DMS53 treated with DMSO at 0.1 percent for 48 hours (cell line): ENCODE results near the gene GAREM1.
"Not testable (repeated sequence)": the region's sequence is repeated elsewhere in the genome, so short reads cannot be mapped to it uniquely, and the experiment has no call there.

Source experiments
- DNase-seq: peaks from one replicate; lab custom pipeline; 2025; ENCODE audit not compliant: unreplicated experiment; lab: John Stamatoyannopoulos, UW

GAREM1 gene

DNA sequence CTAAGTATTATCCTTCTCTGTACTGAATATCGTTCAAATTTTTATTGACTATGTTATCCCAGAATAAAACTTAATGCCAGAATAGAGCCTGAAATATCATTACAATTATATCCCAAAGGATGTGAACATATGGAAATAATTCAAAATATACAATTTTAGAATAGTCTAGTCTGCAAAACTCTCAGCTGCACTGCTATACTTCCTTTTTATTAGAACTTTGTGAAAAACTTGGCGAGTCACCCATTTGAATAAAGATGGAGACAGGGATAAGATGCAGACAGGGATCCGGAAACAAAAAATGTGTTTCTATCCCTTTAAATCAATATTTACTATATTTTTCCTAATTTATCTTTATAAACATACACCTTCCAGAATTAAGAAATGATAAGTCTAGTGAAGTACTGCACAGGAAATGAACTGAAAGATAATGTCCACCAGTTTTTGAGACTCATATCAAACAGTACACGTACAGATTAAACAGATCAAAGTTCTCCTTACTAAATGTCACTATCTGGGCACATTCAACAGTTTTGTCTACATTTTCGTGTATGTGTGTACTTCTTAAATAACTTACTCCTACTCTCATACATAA, 173.0 kb downstream of the GAREM1 start:
- DNase-seq: no peak

DNA sequence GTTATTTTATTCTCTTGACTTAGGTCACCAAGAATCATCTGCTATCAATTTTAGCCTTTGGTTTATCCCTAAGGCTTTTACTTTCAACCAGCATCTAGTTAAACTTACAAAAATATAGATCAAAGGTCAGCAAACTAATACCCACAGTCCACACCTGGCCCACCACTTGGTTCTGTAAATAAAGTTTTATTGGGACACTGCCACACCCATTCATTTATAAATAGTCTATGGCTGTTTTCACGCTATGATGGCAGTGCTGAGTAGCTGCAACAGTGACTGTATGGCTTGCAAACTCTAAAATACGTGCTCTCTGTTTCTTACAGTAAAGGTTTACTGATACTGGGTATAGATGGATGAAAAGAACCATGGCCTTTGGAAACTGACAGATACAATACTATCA, 173.8 kb downstream of the GAREM1 start:
- DNase-seq: no peak

DNA sequence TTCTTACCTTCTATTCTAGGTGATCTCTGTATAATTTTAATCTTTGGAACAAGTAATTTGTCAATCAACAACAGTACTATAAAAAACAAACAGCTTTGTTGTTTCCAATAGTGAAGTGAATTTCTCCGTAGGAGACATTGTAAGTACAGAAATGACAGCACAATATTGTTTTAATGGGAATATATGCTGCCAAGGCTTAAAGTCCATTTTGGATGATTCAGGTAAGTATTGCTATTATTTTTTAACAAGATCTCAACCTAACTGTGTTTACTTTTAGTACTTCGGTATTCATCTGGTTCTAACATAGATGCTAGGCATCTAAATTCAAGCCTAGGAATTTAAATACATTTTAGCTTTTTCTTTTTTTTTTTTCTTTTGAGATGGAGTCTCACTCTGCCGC, 175.1 kb downstream of the GAREM1 start:
- DNase-seq: no peak

DNA sequence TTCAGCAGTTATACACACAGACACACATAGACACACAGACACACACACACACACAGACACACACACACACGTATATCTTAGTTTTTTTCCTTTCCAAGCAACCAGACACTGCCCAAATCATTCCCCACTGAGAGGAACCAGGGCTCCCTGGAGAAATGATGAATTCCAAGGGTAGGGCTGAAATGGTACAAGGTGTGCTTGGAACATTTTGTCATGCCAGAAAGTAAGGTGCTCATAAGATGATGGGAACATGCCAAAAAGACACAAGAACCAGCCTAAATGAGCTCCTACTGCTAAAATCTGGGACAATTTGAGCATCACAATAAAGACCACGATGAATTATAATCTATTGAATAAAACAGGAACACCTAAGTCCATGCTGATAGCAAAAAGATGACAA, 177.6 kb downstream of the GAREM1 start:
- DNase-seq: no peak

DNA sequence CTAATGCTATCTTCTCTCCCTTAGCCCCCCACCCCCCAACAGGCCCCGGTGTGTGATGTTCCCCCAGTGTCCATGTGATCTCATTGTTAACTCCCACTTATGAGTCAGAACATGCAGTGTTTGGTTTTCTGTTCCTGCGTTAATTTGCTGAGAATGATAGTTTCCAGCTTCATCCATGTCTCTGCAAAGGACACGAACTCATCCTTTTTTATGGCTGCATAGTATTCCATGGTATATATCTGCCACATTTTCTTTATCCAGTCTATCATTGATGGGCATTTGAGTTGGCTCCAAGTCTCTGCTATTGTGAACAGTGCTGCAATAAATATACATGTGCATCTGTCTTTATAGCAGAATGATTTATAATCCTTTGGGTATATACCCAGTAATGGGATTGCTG, 179.1 kb downstream of the GAREM1 start:
- DNase-seq: not testable (repeated sequence)

DNA sequence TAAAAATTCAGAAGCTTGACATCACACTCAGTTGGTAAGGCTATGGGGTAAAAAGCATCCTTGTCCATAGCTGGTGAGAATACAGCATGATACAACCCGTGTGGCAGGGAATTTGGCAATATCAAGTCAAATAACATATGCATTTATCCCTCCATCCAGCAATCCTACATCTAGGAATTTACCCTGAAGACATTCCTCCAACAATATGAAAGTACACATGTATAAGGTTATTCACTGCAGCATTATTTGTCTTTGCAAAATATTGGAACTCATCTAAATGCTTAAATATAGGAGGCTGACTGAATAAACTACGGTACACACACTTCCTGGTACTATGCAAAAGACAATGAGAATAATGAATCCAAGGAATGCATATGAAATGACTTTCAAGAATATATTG, 179.9 kb downstream of the GAREM1 start:
- DNase-seq: no peak

DNA sequence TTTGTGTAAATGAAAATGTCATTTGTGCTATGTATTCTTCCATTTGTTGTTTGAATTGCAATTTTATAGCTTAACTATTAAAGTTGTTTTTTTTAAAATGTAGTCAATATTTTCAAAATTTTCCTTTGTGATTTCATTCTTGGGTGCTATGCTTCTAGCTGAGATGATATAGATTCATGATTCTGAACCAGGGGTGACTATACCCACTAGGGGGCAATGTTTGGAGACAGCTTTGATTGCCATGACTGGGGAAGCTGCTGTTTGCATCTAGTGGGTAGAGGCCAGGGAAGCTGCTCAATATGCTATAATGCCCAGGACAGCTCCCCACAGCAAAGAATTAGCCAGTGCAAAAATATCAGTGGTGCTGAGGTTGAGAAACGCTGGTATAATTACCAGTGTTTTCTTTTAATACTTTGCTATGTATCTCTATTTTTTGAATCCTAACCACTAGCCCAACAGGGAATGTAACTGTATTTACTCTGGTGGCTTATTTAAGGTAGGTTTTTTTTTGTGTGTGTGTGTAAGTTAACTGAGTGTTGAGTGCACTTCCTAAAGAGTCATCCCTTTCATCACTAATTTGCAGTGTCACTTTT, 181.1 kb downstream of the GAREM1 start:
- peak; percentile 67 for DNase-seq

DNA sequence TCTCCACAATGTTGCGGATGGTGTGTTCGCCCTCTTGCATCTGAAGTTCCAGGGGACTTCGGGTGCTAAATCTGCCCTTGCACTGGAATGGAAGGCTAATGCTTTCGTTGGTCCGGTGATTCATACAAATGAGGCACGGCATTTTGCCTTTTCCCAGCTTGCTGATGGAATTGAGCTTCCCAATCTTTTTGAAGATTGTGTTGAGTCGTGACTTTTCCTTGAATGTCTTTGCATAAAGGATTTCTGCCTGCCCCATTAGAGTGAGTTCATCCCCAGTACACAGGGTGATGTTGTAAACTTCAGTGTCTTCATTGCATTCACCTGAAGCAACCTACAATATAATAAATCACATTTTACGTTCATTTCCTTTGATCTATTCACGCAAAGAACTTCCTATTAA, 182.8 kb downstream of the GAREM1 start:
- no peak for DNase-seq

DNA sequence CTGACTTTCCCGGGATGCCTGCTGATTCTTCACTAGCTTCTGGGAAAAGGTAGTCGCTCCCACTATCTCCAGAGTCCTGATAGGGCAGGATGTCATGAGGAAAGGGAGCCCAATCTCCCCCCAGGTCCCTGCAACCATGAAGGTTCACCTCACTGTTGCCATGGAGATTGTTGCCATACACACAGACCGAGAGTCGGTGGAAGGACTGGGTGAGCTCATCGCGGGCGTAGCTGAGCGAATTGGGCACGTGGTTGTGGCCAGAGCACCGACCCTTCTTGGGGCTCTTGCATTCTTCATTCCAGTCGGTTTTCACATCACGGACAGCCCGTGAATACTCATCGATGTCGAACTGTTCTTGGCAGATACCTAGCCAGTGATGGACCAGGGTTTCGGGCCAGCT, 183.4 kb downstream of the GAREM1 start:
- no peak for DNase-seq

DNA sequence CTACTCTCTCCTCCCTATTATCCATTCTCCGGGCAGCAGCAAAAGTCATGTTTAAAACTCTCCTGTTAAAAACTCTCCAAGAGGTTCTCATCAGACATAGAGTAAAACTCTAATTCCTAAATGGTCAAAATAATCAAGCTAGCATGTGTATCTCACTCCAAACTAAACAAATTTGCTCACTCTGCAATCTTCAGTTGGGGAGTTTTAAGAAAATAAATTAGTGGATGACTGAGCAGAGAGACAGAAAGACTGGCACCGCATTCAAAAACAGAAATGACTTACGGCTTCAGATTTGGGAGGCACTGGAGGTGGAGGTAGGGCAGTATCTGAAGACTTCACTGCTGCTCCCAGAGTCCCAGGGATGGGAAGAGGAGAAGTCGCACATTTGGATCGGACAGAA, 183.9 kb downstream of the GAREM1 start:
- DNase-seq: no peak

DNA sequence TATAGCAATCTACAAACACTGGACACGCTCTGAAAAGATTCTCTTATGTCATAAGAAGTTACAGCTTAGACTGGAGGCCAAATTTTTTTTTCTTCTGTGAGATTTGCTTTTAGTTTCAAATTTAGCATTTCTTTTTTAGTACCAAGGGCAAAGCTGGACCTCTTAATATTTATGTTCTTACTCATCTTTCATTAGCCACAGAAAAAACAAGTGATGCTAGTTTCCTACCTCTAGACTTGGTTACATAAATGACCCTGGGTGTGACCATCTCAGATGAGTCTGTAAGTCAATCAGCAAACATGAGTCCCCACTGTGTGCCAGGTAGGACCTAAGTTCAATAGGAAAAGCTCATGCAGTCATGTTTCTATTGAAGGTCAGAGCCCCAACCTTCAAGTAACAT, 186.4 kb downstream of the GAREM1 start:
- no peak for DNase-seq

DNA sequence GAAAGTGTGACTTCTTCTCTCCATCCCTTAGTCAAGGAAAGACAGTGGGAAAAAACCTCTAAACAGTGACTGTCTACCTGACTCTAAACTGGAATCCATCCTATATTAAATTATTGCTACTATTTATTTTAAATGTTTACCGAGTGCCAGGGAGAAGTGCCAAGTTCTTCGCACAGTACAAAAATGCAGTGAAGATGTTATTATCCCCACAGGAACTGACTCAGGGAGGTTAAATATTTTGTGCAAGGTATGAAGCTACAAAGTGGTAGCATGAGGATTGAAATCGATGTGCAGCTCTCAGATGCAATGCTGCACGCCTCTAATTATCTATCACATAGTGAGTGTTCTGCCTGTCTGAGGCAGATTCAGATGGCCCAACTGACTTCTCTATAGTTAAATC, 189.8 kb downstream of the GAREM1 start:
- no peak for DNase-seq

DNA sequence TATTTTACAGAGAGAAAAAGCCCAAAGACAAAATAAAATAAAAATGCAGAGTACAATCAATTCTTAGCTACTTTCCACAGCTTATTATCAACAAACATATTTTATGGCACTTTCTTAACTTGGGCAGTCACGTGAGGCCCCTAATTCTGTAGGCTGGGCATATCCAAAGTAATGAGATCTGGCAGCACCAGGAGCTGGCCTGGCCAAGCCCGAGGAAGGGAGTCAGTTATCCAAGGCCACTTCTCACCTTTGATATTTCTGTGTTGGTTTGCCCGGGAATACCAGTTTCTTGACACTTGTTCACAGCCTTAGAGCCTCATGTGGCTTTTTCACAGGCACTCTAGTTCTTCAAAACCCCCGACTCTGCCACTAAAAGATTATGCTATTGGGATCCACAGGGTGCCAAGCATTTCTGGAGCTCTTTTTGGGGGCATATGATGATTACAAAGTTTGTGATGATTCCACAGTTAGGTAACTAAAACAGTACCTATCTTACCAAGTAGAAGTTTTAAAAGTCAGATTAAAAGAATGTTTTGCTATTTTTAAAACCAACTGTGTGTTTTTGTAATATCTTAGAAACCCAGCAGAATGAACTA, 190.4 kb downstream of the GAREM1 start:
- no peak for DNase-seq

DNA sequence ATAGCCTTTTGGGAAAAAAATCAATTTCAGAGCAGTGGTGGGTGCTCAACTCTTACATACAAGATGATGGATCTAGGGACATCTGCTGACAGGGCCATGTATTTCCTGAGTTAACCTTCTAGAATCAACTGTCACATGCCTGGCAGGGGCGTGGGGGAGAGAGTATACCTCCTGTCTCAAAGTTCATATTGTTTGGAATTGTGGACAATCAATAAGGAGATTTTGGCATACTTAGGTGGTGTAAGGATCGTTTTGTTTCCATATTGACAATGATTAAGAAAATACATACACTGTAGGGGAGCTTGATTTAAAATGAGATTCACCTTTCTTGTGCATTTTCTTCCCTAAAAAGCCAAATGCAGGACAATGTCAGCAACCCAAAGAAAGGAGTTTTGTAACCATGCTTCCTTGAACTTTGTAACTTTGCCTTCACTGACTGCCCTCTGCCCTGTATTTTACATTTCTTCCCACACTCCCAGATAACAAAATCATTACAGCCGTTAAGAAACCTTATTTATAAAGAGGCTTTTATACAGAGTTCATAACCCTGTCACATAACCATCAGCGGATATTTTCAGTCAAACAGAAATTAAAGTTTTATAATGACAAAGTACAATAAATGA, 192.4 kb downstream of the GAREM1 start:
- DNase-seq: no peak

DNA sequence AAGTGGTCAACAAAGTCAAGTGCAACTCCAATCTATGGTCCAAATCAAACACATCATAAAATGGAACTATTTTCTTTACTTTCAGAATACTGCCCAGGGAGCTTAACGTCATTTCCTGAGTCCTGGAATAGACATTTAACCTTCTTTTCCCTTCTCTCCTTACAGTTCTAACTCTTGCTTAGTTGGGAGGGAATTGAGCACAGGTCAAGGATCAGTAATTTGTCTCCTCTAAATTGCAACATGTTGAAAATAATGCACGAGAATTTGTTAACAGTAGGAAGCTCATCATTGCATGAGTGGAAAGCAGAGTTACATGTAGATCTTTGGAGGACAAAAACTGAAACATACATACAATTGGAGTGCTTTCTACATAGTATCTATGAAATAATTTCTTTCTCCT, 193.1 kb downstream of the GAREM1 start:
- no peak for DNase-seq

DNA sequence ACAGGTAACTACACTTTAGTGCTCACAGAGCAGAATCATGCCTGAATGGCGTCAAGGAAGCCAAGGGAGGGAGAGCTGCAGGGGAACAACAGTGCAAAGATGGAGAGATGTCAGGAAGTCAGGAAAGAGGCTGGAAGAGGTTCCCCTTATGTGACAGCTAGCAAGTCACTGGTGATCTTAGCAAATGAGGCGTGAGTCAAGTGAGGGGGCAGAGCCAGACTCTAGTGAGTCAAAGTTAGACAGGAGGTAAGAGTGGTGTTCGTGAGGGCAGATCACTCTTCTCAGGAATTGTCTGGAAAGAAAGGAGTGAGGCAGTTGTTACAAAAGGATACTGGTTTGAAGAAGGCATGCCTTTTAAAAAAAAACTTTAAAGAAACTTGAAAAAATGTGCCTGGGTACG, 193.8 kb downstream of the GAREM1 start:
- DNase-seq: no peak

DNA sequence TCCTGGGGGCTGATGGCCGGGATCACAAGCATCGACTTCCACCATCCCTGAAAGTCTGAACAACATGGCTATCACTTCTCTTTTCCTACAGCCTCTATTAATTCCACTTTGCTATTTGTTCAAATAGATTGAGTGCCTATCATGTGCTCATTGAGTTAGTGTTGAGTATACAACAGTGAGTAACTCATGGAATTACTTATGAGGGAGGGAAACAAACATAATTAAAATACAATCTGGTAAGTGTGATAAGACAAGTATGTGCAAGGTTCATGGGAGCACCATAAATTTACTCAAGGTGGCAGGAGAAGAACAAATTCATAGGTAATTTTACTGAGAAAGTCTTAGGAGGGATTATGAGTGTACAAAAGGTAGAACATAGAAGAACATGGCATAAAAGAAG, 194.4 kb downstream of the GAREM1 start:
- DNase-seq: no peak

DNA sequence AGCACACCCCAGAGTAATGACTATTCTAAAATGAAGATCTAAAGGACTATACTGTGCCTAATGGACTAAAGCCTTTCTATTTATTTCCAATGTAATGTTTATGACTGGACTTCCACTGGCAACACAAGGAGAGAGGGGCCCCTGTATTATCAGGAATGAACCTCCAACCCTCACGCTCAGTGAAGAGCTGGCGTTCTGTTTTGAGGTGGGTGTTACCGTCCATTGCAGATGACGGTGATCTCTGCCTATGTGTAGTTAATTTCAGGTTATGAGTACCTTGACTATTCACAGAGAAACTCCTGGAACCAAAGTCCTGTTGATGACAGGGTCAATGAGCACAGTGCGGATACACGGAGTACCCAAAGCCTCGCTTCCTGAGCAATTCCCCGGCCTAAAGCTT, 195.5 kb downstream of the GAREM1 start:
- DNase-seq: no peak

DNA sequence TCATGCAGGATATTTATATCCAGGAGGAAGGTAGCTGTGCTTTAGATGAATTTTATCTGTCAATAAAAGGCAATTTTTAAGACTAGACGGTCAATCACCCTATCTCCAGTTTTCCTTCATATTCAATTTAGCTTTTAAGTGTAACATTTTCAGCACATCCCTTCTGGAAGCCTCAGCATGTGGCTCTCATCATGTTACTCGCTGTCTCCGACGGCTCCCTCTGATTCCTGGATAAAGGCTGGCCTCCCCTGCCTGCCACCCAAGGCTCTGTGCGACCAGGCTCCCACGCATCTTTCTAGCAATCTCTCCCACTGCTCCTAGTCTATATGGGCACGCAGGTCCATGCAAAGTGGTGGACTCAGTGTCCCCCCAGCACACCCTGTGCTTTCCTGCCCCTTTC, 196.4 kb downstream of the GAREM1 start:
- no peak for DNase-seq

DNA sequence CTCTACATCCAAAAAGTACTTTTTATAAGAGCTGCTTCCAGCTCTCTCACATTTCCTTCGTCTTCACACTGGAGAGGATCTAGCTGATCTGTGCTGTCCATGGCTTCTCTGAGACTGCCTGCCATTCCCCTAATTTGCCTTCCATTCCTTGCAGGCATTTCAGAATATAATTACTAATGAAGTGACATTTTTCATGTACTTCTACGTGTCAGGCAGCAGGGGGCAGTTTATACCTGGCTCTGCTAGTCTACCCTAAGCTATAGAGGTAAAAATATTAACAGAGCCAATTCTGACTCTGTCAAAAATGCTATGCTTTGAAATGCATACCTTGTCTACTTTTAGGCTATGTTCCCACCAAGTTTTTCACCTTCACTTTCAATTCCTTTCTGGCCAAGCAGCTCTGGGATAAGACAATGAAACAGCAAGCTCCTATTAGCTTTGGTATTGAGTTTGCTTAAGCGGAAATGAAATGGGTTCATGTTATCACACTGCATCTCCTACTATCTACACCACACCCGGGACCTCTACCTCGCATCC, 198.9 kb downstream of the GAREM1 start:
- peak; percentile 61 for DNase-seq

DNA sequence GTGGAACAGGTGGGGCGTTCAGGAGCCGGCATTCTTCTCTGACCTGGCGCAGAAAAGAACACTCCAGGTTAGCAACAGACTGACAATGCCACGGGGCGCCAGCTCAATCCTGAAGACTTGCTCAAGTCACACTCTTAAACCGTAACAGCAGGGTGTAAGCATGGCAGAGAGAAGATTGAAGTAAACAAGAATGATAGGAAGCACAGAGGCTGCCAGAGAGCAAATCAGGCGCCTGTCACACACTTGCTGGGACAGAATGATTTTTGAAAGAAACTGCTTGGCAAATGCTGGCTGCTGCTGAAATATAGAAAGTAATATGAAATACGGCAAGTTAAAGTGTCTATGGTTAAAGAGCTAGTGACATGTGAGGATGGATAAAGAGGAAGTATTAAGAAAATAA, 200.3 kb downstream of the GAREM1 start:
- DNase-seq: no peak

DNA sequence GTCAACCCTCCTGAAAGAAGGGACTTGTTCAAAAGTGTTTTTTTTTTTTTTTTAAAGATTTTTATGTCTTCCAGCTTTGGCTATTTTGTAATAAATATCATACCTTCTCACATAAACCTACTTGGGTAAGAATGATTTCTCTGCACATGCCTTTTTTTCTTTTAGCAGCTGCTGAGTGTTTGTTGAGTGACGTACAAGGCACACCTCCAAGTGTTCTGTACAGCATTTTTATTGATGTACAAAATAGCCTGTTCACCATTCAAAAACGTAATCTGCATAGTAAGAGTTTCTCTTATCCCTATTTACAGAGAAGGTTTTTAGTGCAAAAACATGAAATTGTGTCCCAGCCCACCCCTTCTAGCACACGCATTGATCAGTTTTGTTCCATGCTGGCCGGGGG, 203.2 kb downstream of the GAREM1 start:
- no peak for DNase-seq
